GM18511 (cell line): ENCODE measurements around the gene PLCG1.

Experiments used
- ATAC-seq: cut with Tn5 transposase; IDR thresholded peaks from one replicate; pipeline ENCODE4 v1.9.1; 2021; ENCODE audit warnings: mild to moderate bottlenecking, moderate library complexity; ENCODE audit not compliant: unreplicated experiment

The PLCG1 gene

GRCh38 chr20:41202426-41202825 lies 65.1 kb downstream of the PLCG1 start:
- no peak for ATAC-seq

GRCh38 chr20:41203660-41204059 lies 66.3 kb downstream of the PLCG1 start:
- ATAC-seq: no peak

GRCh38 chr20:41204304-41205265 lies 67.2 kb downstream of the PLCG1 start:
- no peak for ATAC-seq

GRCh38 chr20:41205313-41205712 lies 68.0 kb downstream of the PLCG1 start:
- ATAC-seq: no peak

- ATAC-seq: no peak
These were observed 75.9 kb downstream of the PLCG1 start for GRCh38 chr20:41213150-41213820.

- no peak for ATAC-seq
These were observed 76.9 kb downstream of the PLCG1 start for GRCh38 chr20:41214202-41214601.

- ATAC-seq: no peak
These were observed 77.3 kb downstream of the PLCG1 start for GRCh38 chr20:41214666-41215065.

- no peak for ATAC-seq
These were observed 80.1 kb downstream of the PLCG1 start for GRCh38 chr20:41217422-41217821.

- ATAC-seq: no peak
These were observed 81.1 kb downstream of the PLCG1 start for GRCh38 chr20:41218466-41218865.

- ATAC-seq: no peak
These were observed 82.5 kb downstream of the PLCG1 start for GRCh38 chr20:41219824-41220223.

GRCh38 chr20:41221614-41222218 lies 84.4 kb downstream of the PLCG1 start:
- no peak for ATAC-seq

- ATAC-seq: no peak
These were observed 85.0 kb downstream of the PLCG1 start for GRCh38 chr20:41222296-41222695.

- no peak for ATAC-seq
These were observed 85.4 kb downstream of the PLCG1 start for GRCh38 chr20:41222703-41223102.

GRCh38 chr20:41223112-41223511 lies 85.8 kb downstream of the PLCG1 start:
- ATAC-seq: no peak

GRCh38 chr20:41224281-41224680 lies 86.9 kb downstream of the PLCG1 start:
- no peak for ATAC-seq

- ATAC-seq: no peak
These were observed 87.7 kb downstream of the PLCG1 start for GRCh38 chr20:41225091-41225490.

- no peak for ATAC-seq
These were observed 89.1 kb downstream of the PLCG1 start for GRCh38 chr20:41226426-41226825.
